ENCODE data around the gene HLCS.
A peak's percentile ranks its signal among the peaks of the same experiment; 100 is the strongest.

Gene HLCS

GRCh38 chr21:36763305-36763704 is 203.2 kb downstream of the HLCS start:
- no peaks in the 10 kb centered on the region for H3K36me3 ChIP-seq (ENCODE audit: insufficient read depth, low read length)
- H3K4me1 ChIP-seq (ENCODE audit: insufficient read depth, low read length) = no peaks in the 10 kb centered on the region
- no peak overlapping the region for H3K9ac ChIP-seq (ENCODE audit: low read depth, low read length)
- H3K9me3 ChIP-seq (ENCODE audit: control insufficient read depth, insufficient read depth, low read length) = no peaks in the 10 kb centered on the region

GRCh38 chr21:36762642-36763041 is 203.8 kb downstream of the HLCS start:
- Histone ChIP-seq H3K9ac (ENCODE audit: low read depth, low read length) (no peak overlapping the region), H3K4me1 (ENCODE audit: insufficient read depth, low read length) (no peaks in the 10 kb centered on the region; the same call in 1 of the 2 replicates), H3K36me3 (ENCODE audit: insufficient read depth, low read length) (no peaks in the 10 kb centered on the region), H3K9me3 (ENCODE audit: control insufficient read depth, insufficient read depth, low read length) (no peaks in the 10 kb centered on the region)

- no peaks in the 10 kb centered on the region for H3K36me3 ChIP-seq (ENCODE audit: insufficient read depth, low read length)
- H3K9ac ChIP-seq (ENCODE audit: low read depth, low read length) = no peak overlapping the region
- H3K9me3 ChIP-seq (ENCODE audit: control insufficient read depth, insufficient read depth, low read length) = no peaks in the 10 kb centered on the region
- H3K4me1 ChIP-seq (ENCODE audit: insufficient read depth, low read length) = peaks cover 9% of the 10 kb centered on the region
Observed at GRCh38 chr21:36761685-36762084, 204.8 kb downstream of the HLCS start.

GRCh38 chr21:36759348-36760083 is 207.0 kb downstream of the HLCS start:
- H3K9ac ChIP-seq (ENCODE audit: low read depth, low read length) = no peak overlapping the region
- H3K9me3 ChIP-seq (ENCODE audit: control insufficient read depth, insufficient read depth, low read length) = no peaks in the 10 kb centered on the region
- H3K4me1 ChIP-seq (ENCODE audit: insufficient read depth, low read length) = peaks cover 12% of the 10 kb centered on the region
- H3K36me3 ChIP-seq (ENCODE audit: insufficient read depth, low read length) = no peaks in the 10 kb centered on the region

- no peaks in the 10 kb centered on the region for H3K36me3 ChIP-seq (ENCODE audit: insufficient read depth, low read length)
- H3K9ac ChIP-seq (ENCODE audit: low read depth, low read length) = no peak overlapping the region
- peaks cover 13% of the 10 kb centered on the region for H3K4me1 ChIP-seq (ENCODE audit: insufficient read depth, low read length)
- H3K9me3 ChIP-seq (ENCODE audit: control insufficient read depth, insufficient read depth, low read length) = no peaks in the 10 kb centered on the region
Observed at GRCh38 chr21:36757196-36757595, 209.3 kb downstream of the HLCS start.

- no peak overlapping the region for H3K9ac ChIP-seq (ENCODE audit: low read depth, low read length)
- no peaks in the 10 kb centered on the region for H3K36me3 ChIP-seq (ENCODE audit: insufficient read depth, low read length)
- no peaks in the 10 kb centered on the region for H3K9me3 ChIP-seq (ENCODE audit: control insufficient read depth, insufficient read depth, low read length)
- H3K4me1 ChIP-seq (ENCODE audit: insufficient read depth, low read length) = peaks cover 20% of the 10 kb centered on the region
Observed at GRCh38 chr21:36756527-36756926, 209.9 kb downstream of the HLCS start.

GRCh38 chr21:36754241-36754898 is 212.1 kb downstream of the HLCS start:
- H3K4me1 ChIP-seq (ENCODE audit: insufficient read depth, low read length) = peaks cover 34% of the 10 kb centered on the region
- H3K36me3 ChIP-seq (ENCODE audit: insufficient read depth, low read length) = no peaks in the 10 kb centered on the region
- H3K9me3 ChIP-seq (ENCODE audit: control insufficient read depth, insufficient read depth, low read length) = no peaks in the 10 kb centered on the region
- no peak overlapping the region for H3K9ac ChIP-seq (ENCODE audit: low read depth, low read length)

- Histone ChIP-seq H3K9ac (ENCODE audit: low read depth, low read length) (no peak overlapping the region), H3K4me1 (ENCODE audit: insufficient read depth, low read length) (peaks cover 42% of the 10 kb centered on the region), H3K9me3 (ENCODE audit: control insufficient read depth, insufficient read depth, low read length) (no peaks in the 10 kb centered on the region), H3K36me3 (ENCODE audit: insufficient read depth, low read length) (no peaks in the 10 kb centered on the region)
Observed at GRCh38 chr21:36753556-36753955, 212.9 kb downstream of the HLCS start.

GRCh38 chr21:36751383-36751782 is 215.1 kb downstream of the HLCS start:
- no peaks in the 10 kb centered on the region for H3K9me3 ChIP-seq (ENCODE audit: control insufficient read depth, insufficient read depth, low read length)
- H3K4me1 ChIP-seq (ENCODE audit: insufficient read depth, low read length) = peaks cover 31% of the 10 kb centered on the region
- peak overlapping the region; percentile 12; the same call in 1 of the 2 replicates for H3K9ac ChIP-seq (ENCODE audit: low read depth, low read length)
- no peaks in the 10 kb centered on the region for H3K36me3 ChIP-seq (ENCODE audit: insufficient read depth, low read length)

- H3K36me3 ChIP-seq (ENCODE audit: insufficient read depth, low read length) = no peaks in the 10 kb centered on the region
- H3K9me3 ChIP-seq (ENCODE audit: control insufficient read depth, insufficient read depth, low read length) = no peaks in the 10 kb centered on the region
- peaks cover 30% of the 10 kb centered on the region for H3K4me1 ChIP-seq (ENCODE audit: insufficient read depth, low read length)
- H3K9ac ChIP-seq (ENCODE audit: low read depth, low read length) = peak overlapping the region; percentile 24; the same call in 1 of the 2 replicates
Observed at GRCh38 chr21:36750576-36750959, 215.9 kb downstream of the HLCS start.

- Histone ChIP-seq H3K9me3 (ENCODE audit: control insufficient read depth, insufficient read depth, low read length) (no peaks in the 10 kb centered on the region), H3K4me1 (ENCODE audit: insufficient read depth, low read length) (peaks cover 30% of the 10 kb centered on the region), H3K9ac (ENCODE audit: low read depth, low read length) (peak overlapping the region; percentile 24), H3K36me3 (ENCODE audit: insufficient read depth, low read length) (no peaks in the 10 kb centered on the region)
Observed at GRCh38 chr21:36749935-36750575, 216.4 kb downstream of the HLCS start.

- peak overlapping the region; percentile 74 for H3K9ac ChIP-seq (ENCODE audit: low read depth, low read length)
Observed at GRCh38 chr21:36747815-36748383, 218.6 kb downstream of the HLCS start.

GRCh38 chr21:36747041-36747814 is 219.2 kb downstream of the HLCS start:
- no peaks in the 10 kb centered on the region for H3K9me3 ChIP-seq (ENCODE audit: control insufficient read depth, insufficient read depth, low read length)
- H3K4me1 ChIP-seq (ENCODE audit: insufficient read depth, low read length) = peaks cover 30% of the 10 kb centered on the region
- H3K9ac ChIP-seq (ENCODE audit: low read depth, low read length) = peak overlapping the region; percentile 44
- H3K36me3 ChIP-seq (ENCODE audit: insufficient read depth, low read length) = no peaks in the 10 kb centered on the region

More at GRCh38 chr21:36747815-36748383, 218.6 kb downstream of the HLCS start:
- H3K9me3 ChIP-seq (ENCODE audit: control insufficient read depth, insufficient read depth, low read length) = no peaks in the 10 kb centered on the region
- H3K4me1 ChIP-seq (ENCODE audit: insufficient read depth, low read length) = peaks cover 30% of the 10 kb centered on the region
- H3K36me3 ChIP-seq (ENCODE audit: insufficient read depth, low read length) = no peaks in the 10 kb centered on the region

- no peaks in the 10 kb centered on the region for H3K36me3 ChIP-seq (ENCODE audit: insufficient read depth, low read length)
- H3K4me1 ChIP-seq (ENCODE audit: insufficient read depth, low read length) = peaks cover 16% of the 10 kb centered on the region
- no peak overlapping the region for H3K9ac ChIP-seq (ENCODE audit: low read depth, low read length)
- H3K9me3 ChIP-seq (ENCODE audit: control insufficient read depth, insufficient read depth, low read length) = no peaks in the 10 kb centered on the region
Observed at GRCh38 chr21:36745459-36745858, 221.0 kb downstream of the HLCS start.
